GM18498 (cell line): ENCODE data around the gene DUSP6.

Experiments used
- ATAC-seq: cut with Tn5 transposase; IDR thresholded peaks from one replicate; pipeline ENCODE4 v1.9.1; 2021; ENCODE audit warnings: mild to moderate bottlenecking, moderate library complexity; ENCODE audit not compliant: unreplicated experiment

DUSP6 gene

GRCh38 chr12:89376202-89376529 lies 23.9 kb upstream of the DUSP6 start:
- no peak for ATAC-seq

GRCh38 chr12:89373763-89374572 lies 21.7 kb upstream of the DUSP6 start:
- no peak for ATAC-seq

GRCh38 chr12:89372584-89373370 lies 20.5 kb upstream of the DUSP6 start:
- no peak for ATAC-seq

DNA sequence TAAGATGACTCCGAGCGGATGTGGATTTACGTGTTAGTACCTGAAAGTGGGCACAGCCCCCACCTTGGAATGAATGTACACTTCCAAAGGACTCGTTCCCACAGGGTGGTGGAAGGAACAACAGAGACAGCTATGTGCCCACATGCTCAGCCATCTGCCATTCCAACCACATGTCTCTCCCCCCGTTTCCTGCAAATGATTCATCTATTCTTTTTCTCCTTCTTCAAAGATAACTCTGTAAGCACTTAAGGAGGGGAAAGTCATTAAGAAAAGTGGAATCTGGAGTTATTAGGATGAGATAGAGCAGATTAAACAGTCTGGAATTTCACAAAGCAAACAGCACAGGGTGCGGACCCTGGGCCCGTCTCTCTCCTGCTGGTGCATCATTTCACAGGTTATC lies 18.5 kb upstream of the DUSP6 start:
- ATAC-seq, result no peak

DNA sequence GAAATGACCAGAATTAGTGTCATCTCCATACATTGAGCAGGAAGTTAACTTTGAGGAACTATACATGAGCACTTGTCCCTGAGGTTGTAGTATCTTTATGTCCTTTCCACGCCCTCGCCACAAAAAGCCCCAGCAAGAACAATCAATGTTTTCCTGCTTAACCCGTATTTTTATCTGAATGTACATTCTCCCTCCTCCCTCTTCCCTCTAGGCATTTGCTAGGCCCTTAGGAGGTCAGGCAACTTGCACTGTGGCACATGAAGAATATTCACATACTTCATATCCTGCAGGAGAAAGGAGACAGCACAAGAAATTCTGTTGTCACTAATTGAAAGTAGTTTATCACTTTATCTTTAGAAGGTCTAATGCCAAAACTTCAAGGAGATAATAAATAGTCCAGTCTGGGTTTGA lies 18.1 kb upstream of the DUSP6 start:
- ATAC-seq, result no peak

- no peak for ATAC-seq
These were observed 16.9 kb upstream of the DUSP6 start for GRCh38 chr12:89369166-89369565.

DNA sequence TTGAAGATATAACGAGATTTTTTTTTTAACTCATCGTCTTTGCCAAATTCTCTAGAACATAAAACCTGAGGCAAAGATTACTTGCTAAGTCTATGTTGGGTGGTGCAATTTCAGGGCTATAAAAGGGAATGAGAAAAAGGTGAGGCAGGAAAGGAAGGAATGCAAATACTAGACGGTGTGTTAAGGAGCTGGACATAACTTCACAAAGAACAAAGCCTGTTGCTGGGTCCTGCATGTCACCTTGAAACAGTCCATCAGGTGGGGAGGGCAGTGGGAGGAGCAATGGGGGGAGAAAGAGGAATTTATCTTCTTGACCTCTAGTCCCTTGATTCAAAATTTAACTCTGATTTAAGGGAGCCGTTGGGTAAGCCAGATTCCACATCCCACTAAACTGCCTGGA lies 16.1 kb upstream of the DUSP6 start:
- no peak for ATAC-seq

- no peak for ATAC-seq
These were observed 14.5 kb upstream of the DUSP6 start for GRCh38 chr12:89366676-89367364.

DNA sequence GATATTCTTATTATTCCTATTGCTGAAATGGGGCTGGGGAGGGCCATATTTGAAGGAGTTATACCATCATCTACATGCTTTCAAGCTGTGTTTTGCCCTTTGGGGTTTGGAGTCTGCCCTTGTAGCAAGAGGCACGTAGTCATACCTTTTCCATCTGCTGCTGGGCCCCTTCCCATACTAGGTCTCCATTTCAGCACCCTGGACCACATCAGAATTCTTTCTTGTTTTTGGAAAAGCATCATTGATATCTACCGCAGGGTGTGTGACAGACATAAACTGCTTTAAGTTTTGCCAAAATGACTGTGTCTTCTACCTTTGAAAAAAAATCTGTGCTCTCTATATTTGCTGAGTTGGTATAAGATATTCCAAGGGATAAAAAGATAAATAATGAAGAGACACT lies 12.3 kb upstream of the DUSP6 start:
- ATAC-seq, result no peak

GRCh38 chr12:89364058-89364457 lies 11.8 kb upstream of the DUSP6 start:
- ATAC-seq, result no peak

- no peak for ATAC-seq
These were observed 11.3 kb upstream of the DUSP6 start for GRCh38 chr12:89363582-89363981.

DNA sequence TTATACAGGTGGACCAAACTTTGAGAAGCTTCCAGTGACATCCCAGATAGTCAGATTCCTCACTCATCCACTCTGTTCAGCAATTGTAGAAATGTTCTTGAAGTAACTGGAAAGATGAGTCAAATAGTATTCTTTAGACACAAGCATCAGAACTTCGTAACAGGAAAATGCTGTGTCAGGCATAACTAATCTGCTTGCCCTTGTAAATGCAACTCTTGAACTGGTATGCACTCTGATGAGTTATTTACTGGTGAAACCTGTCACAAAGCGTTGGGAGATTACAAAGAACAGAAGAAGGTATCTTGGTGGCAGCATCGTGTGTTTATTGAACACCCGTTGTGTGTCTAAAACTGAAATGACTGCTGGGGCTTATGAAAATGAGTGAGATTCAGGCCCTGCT lies 10.8 kb upstream of the DUSP6 start:
- ATAC-seq, result no peak

DNA sequence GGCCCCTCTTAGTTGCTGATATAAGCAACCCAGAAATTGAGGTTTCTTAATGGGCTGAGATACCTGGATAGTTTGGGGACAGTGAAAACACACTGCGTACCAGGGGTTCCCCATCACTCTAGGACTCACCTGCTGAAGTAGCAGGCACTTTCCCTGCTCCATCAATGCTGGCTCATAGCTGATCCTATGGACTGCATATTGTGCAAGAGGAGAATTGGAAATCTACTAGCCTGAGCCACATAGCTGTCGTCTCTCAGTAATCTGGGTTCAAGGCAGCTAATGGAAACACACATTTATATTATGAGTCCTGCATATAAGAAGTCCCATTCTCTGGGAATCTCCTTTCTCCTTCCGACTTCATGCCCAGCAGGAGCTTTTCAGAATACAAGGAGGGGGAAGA lies 7.3 kb upstream of the DUSP6 start:
- no peak for ATAC-seq

DNA sequence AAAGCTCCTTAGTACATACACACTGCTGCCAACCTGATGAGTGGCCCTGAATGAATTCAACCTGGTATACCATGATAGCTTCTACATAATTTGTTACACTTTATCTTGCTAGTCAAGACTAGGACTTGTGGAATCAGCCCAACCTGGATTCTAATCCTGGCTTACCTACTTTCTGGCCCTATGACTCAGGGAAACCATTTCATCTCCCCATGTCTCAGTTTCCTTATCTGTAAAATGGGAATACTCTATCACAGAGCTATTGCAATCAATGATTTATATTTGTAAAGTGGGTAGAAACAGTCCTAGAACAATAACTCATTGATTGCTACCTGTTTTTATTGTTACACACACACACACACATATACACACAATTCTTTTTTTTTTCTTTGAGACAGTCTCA lies 6.5 kb upstream of the DUSP6 start:
- no peak for ATAC-seq

GRCh38 chr12:89357297-89357730 lies 5.0 kb upstream of the DUSP6 start:
- ATAC-seq, result no peak

DNA sequence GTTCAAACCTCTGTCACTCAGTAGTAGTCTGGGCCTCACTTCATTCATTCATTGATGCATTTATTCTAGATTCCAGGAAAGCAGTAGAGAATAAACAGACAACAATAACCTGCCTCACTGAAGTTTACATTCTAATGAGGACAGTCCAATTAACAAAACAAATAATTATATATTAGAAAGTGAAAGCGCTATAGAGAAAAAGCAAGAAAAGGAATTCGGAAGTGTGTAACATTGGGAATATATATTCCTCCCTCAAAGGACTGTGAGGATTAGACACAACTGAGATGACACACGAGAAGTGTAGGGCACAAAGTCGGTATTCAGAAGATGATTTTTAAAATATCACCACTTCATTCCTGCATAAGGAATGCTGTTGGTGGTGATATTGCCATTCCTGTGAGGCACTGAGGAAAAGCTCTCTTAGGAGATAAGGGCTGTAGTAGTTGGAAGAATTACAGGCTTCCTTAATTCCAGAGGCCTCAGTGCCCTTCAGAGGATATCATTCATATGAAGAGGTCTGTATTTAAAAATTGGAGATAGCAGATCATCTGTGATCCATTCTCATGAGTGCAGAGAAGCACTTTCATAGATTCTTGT lies 3.9 kb upstream of the DUSP6 start:
- no peak for ATAC-seq

- ATAC-seq, result no peak
These were observed 3.2 kb upstream of the DUSP6 start for GRCh38 chr12:89355243-89356068.

GRCh38 chr12:89354612-89355067 lies 2.3 kb upstream of the DUSP6 start:
- ATAC-seq, result no peak

DNA sequence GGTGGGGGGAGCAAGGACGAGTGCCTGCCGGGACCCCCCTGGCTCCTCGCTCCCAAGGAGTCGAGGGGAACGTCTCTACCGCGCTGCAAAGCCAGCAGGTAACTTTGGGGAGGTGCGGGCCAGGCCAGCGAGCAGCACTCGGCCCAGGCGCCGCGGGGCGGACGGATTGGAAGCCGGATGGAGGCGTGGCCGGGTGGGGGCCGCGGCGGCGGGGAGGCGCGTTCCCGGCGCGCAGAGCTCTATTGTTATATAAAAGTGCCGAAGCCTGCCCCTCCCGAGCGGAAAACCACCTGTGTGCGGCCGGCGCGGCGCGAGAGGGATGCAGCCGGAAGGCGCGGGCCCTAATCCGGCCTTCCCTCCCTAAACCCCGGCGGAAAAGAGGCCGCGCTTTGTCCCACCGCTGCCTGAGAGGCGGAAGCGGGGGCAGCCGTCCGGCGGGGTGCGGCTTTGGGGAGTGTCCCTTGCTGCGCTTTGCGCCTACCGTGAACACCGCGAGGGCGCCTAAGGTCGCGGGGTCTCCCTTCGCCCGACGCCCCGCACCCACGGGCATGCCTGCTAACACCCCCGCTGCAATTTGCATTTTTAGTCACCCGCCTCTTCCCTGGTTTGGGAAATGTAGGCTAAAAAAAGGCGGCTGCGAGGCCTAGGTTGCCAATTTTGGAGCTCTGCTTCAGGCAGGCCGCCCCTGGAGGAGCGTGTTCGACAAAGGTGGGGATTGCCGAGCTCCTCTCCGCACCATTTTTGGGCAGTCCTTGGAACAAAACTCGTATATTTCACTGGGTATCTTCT lies 1.7 kb upstream of the DUSP6 start:
- peak; percentile 31 for ATAC-seq
